ENCODE results near the gene ECE1.

- TF ChIP-seq MXI1 (IDR thresholded peaks at IDR 0.05; ENCODE audit: low read depth, low read length) (no peak), RFX5 (IDR thresholded peaks at IDR 0.05; ENCODE audit: low read depth, low read length) (no peak), CTCF (IDR thresholded peaks at IDR 0.05 in 2 of 3, conservative IDR thresholded peaks at IDR 0.05 in 1 of 3; ENCODE audit: control insufficient read depth in 2 of 3, extremely low read depth in 1 of 3, insufficient read depth in 1 of 3, low read depth in 3 of 3, low read length in 3 of 3) (no peak), POLR2A (IDR thresholded peaks at IDR 0.05; ENCODE audit: low read depth, low read length) (no peak), ZNF24 (IDR thresholded peaks at IDR 0.05) (no peak)
Observed at GRCh38 chr1:21335088-21335691, 44.9 kb upstream of the ECE1 start.

All from GM12878 (cell line).